Measurements from ENCODE around the gene NUPR1.
"Not testable (repeated sequence)": the region's sequence is repeated elsewhere in the genome, so short reads cannot be mapped to it uniquely, and the experiment has no call there.

DNA sequence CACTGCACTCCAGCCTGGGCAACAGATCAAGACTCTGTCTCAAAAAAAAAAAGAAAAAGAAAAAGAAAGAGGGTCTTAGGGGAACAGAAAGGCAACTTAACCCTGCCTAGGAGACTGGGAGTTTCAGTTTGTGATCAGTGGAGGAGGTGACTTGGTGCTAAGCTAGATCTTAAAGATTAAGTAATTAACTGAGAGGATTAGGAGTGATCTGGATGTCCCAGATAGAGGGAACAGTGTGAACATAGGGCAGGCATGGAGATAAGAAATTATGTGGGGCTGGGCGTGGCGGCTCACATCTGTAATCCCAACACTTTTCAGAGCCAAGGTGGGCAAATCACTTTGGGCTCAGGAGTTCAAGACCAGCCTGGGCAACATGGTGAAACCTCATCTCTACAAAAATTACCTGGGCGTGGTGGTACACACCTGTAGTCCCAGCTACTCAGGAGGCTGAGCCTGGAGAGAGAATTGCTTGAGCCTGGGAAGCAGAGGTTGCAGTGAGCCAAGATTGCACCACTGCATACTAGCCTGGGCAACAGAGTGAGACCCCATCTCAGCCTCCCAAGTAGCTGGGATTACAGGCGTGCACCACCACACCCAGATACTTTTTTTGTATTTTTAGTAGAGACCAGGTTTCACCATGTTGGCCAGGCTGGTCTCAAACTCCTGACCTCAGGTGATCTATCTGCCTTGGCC, 27.6 kb upstream of the NUPR1 start:
- TF ChIP-seq, protein P1, sequence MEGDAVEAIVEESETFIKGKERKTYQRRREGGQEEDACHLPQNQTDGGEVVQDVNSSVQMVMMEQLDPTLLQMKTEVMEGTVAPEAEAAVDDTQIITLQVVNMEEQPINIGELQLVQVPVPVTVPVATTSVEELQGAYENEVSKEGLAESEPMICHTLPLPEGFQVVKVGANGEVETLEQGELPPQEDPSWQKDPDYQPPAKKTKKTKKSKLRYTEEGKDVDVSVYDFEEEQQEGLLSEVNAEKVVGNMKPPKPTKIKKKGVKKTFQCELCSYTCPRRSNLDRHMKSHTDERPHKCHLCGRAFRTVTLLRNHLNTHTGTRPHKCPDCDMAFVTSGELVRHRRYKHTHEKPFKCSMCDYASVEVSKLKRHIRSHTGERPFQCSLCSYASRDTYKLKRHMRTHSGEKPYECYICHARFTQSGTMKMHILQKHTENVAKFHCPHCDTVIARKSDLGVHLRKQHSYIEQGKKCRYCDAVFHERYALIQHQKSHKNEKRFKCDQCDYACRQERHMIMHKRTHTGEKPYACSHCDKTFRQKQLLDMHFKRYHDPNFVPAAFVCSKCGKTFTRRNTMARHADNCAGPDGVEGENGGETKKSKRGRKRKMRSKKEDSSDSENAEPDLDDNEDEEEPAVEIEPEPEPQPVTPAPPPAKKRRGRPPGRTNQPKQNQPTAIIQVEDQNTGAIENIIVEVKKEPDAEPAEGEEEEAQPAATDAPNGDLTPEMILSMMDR (conservative IDR thresholded peaks at IDR 0.05): not testable (repeated sequence)
- not testable (repeated sequence) for TF ChIP-seq ZFX (IDR thresholded peaks at IDR 0.05)
